WERI-Rb-1 (cell line): ENCODE results near the gene PPIP5K2.
"Not testable (repeated sequence)": the region's sequence is repeated elsewhere in the genome, so short reads cannot be mapped to it uniquely, and the experiment has no call there.

ENCODE experiments used
- DNase-seq: peaks from one replicate; pipeline ENCODE4 v3.0.0-alpha.2; 2020
- H3K27ac ChIP-seq: fragments of 250-450 bp; sonication (Bioruptor Pico); 2 replicates; pipeline ENCODE4 v1.5.1; 2020; ENCODE audit warnings: mild to moderate bottlenecking, moderate library complexity
- H3K27me3 ChIP-seq: fragments of 250-450 bp; sonication (Bioruptor Pico); 2 replicates; pipeline ENCODE4 v1.5.1; 2021; ENCODE audit warnings: mild to moderate bottlenecking, low read depth, moderate library complexity; ENCODE audit not compliant: insufficient read depth, severe bottlenecking
- H3K36me3 ChIP-seq: fragments of 250-450 bp; sonication (Bioruptor Pico); 2 replicates; pipeline ENCODE4 v1.5.1; 2020; ENCODE audit warnings: mild to moderate bottlenecking, moderate library complexity
- H3K4me3 ChIP-seq: 2 replicates; pipeline ENCODE4 v1.5.1; 2011; ENCODE audit warnings: low read depth, mild to moderate bottlenecking, control low read depth, low read length
- H3K9me3 ChIP-seq: fragments of 250-450 bp; sonication (Bioruptor Pico); 2 replicates; pipeline ENCODE4 v1.5.1; 2021; ENCODE audit warnings: mild to moderate bottlenecking, moderate library complexity; ENCODE audit not compliant: severe bottlenecking
- CTCF ChIP-seq: IDR thresholded peaks from 2 replicates; pipeline ENCODE4 v1.5.1; 2011; ENCODE audit warnings: low read depth, mild to moderate bottlenecking, control low read depth, inconsistent platforms, low read length

The PPIP5K2 gene

GRCh38 chr5:103217101-103217500 is 97.0 kb downstream of the PPIP5K2 start:
- Histone ChIP-seq H3K36me3 (no peaks in the 10 kb centered on the region), H3K27ac (no peak overlapping the region), H3K4me3 (no peak overlapping the region), H3K27me3 (no peaks in the 10 kb centered on the region), H3K9me3 (peaks cover 3% of the 10 kb centered on the region)
- no peak for TF ChIP-seq CTCF
- no peak for DNase-seq

- TF ChIP-seq CTCF: no peak
- Histone ChIP-seq H3K27me3 (no peaks in the 10 kb centered on the region), H3K27ac (no peak overlapping the region), H3K36me3 (no peaks in the 10 kb centered on the region), H3K4me3 (no peak overlapping the region), H3K9me3 (peaks cover 3% of the 10 kb centered on the region)
- DNase-seq: no peak
Observed at GRCh38 chr5:103218164-103218563, 98.1 kb downstream of the PPIP5K2 start.

GRCh38 chr5:103219074-103219473 is 99.0 kb downstream of the PPIP5K2 start:
- not testable (repeated sequence) for H3K27me3 ChIP-seq, DNase-seq, H3K4me3 ChIP-seq, H3K36me3 ChIP-seq, H3K9me3 ChIP-seq, H3K27ac ChIP-seq

- Histone ChIP-seq H3K9me3 (peaks cover 3% of the 10 kb centered on the region), H3K36me3 (no peaks in the 10 kb centered on the region), H3K27ac (no peak overlapping the region), H3K4me3 (no peak overlapping the region), H3K27me3 (no peaks in the 10 kb centered on the region)
- DNase-seq: no peak
- no peak for TF ChIP-seq CTCF
Observed at GRCh38 chr5:103223031-103223955, 103.2 kb downstream of the PPIP5K2 start.

- TF ChIP-seq CTCF: peak; percentile 74
Observed at GRCh38 chr5:103224118-103224893, 104.2 kb downstream of the PPIP5K2 start.

GRCh38 chr5:103224894-103225246 is 104.8 kb downstream of the PPIP5K2 start:
- no peaks in the 10 kb centered on the region for H3K9me3 ChIP-seq
- no peaks in the 10 kb centered on the region for H3K36me3 ChIP-seq
- no peak overlapping the region for H3K4me3 ChIP-seq
- H3K27ac ChIP-seq: no peak overlapping the region
- DNase-seq: no peak
- no peaks in the 10 kb centered on the region for H3K27me3 ChIP-seq
- TF ChIP-seq CTCF: no peak

More at GRCh38 chr5:103224118-103224893, 104.2 kb downstream of the PPIP5K2 start:
- peak; percentile 54 for DNase-seq
- H3K9me3 ChIP-seq: no peaks in the 10 kb centered on the region
- no peaks in the 10 kb centered on the region for H3K36me3 ChIP-seq
- no peak overlapping the region for H3K27ac ChIP-seq
- H3K27me3 ChIP-seq: no peaks in the 10 kb centered on the region
- no peak overlapping the region for H3K4me3 ChIP-seq
